HepG2 (cell line): Measurements from ENCODE around the gene DQX1. TPM values are rescaled to one million over a fixed set of nuclear protein-coding genes. Genes with fewer than 3 reads are reported as not detected.
A peak's percentile ranks its signal among the peaks of the same experiment; 100 is the strongest.

Experiments used
- EP300 ChIP-seq, 3 experiments: sonication (generic) in 1 of 3; formaldehyde crosslinking in 1 of 3; IDR thresholded peaks; 2 replicates each; pipeline versions ENCODE4 v1.5.1 to v1.6.1; 2011 to 2020; ENCODE audit warnings: low read depth in 2 of 3, low read length in 2 of 3, borderline replicate concordance in 1 of 3, improper control_type of control experiment in 1 of 3, mild to moderate bottlenecking in 1 of 3, missing genetic modification reagents in 1 of 3, moderate library complexity in 1 of 3
- ERF ChIP-seq: IDR thresholded peaks from 2 replicates; pipeline ENCODE4 v1.6.1; 2018; ENCODE audit warnings: missing biosample characterization, missing genetic modification reagents
- MEIS1 ChIP-seq: sonication (generic); formaldehyde crosslinking; IDR thresholded peaks from 2 replicates; pipeline ENCODE4 v1.9.0; 2021; ENCODE audit warnings: mild to moderate bottlenecking, missing genetic modification reagents, moderate library complexity, borderline replicate concordance
- POGZ ChIP-seq: sonication (generic); formaldehyde crosslinking; IDR thresholded peaks from 2 replicates; pipeline ENCODE4 v1.4.0; 2020; ENCODE audit warnings: mild to moderate bottlenecking, missing genetic modification reagents
- POLR2AphosphoS5 ChIP-seq: IDR thresholded peaks from 2 replicates; pipeline ENCODE4 v1.6.1; 2012; ENCODE audit warnings: low read depth, low read length
- RARA ChIP-seq: IDR thresholded peaks from 2 replicates; pipeline ENCODE4 v1.6.1; 2016; ENCODE audit warnings: missing genetic modification reagents, missing compliant biosample characterization
- RERE ChIP-seq: IDR thresholded peaks from 2 replicates; pipeline ENCODE4 v1.6.1; 2016; ENCODE audit warnings: low read depth, missing genetic modification reagents, missing compliant biosample characterization
- RNF219 ChIP-seq: sonication (generic); formaldehyde crosslinking; IDR thresholded peaks from 2 replicates; pipeline ENCODE4 v1.5.0; 2020; ENCODE audit warnings: mild to moderate bottlenecking, missing genetic modification reagents
- RXRB ChIP-seq: IDR thresholded peaks from 2 replicates; pipeline ENCODE4 v1.6.1; 2016; ENCODE audit warnings: borderline replicate concordance, missing genetic modification reagents, missing compliant biosample characterization
- SIX1 ChIP-seq: sonication (generic); formaldehyde crosslinking; IDR thresholded peaks from 2 replicates; pipeline ENCODE4 v1.4.0; 2020; ENCODE audit warnings: missing genetic modification reagents, borderline replicate concordance
- SOX13 ChIP-seq, 3 experiments: fragments of 450-650 bp in 1 of 3; sonication (generic) in 1 of 3; formaldehyde crosslinking in 1 of 3; IDR thresholded peaks in 2 of 3; conservative IDR thresholded peaks in 1 of 3; 2 replicates each; pipeline versions ENCODE4 v1.5.0 to v1.6.1; 2016 to 2020; ENCODE audit warnings: antibody characterized with exemption in 1 of 3, mild to moderate bottlenecking in 1 of 3, missing compliant biosample characterization in 1 of 3, missing genetic modification reagents in 1 of 3, moderate library complexity in 1 of 3
- ZFP41 ChIP-seq: sonication (generic); formaldehyde crosslinking; IDR thresholded peaks from 2 replicates; pipeline ENCODE4 v1.4.0; 2020; ENCODE audit warnings: mild to moderate bottlenecking, missing genetic modification reagents, borderline replicate concordance
- ZNF160 ChIP-seq: sonication (generic); formaldehyde crosslinking; IDR thresholded peaks from 2 replicates; pipeline ENCODE4 v1.8.0; 2022; ENCODE audit warnings: mild to moderate bottlenecking, inconsistent platforms, missing genetic modification reagents
- ZNF703 ChIP-seq: sonication (generic); formaldehyde crosslinking; IDR thresholded peaks from 2 replicates; pipeline ENCODE4 v1.5.1; 2020; ENCODE audit warnings: missing genetic modification reagents, mild to moderate bottlenecking, moderate library complexity, borderline replicate concordance
- ZSCAN31 ChIP-seq: sonication (generic); formaldehyde crosslinking; IDR thresholded peaks from 2 replicates; pipeline ENCODE4 v1.5.0; 2020; ENCODE audit warnings: low read depth, mild to moderate bottlenecking, missing genetic modification reagents
- polyA plus RNA-seq, 8 experiments: library from polyadenylated mRNA; depleted of rRNA in 3 of 8; stranded (reverse) in 7 of 8; unstranded in 1 of 8; fragments of >200 nt; fragmentation: Illumina TruSeq in 4 of 8; extraction: Trizol in 4 of 8; gene quantifications; 2 replicates each; pipeline versions ENCODE4 v1.2.1 to v1.2.3, GENCODE V29; 2011 to 2016; ENCODE audit warnings: low read depth in 4 of 8, missing spikeins in 1 of 8, mixed read lengths in 1 of 8; ENCODE audit not compliant: insufficient read depth in 1 of 8
- total RNA-seq, 5 experiments: library from RNA; depleted of rRNA; stranded (reverse); fragments of >200 nt; fragmentation: Illumina TruSeq; extraction: Trizol; gene quantifications; 2 replicates each; pipeline ENCODE4 v1.2.3, GENCODE V29; 2016; ENCODE audit warnings: low read depth in 1 of 5
- TF ChIP-seq, protein P1 (sequence below): sonication (generic); formaldehyde crosslinking; IDR thresholded peaks from 2 replicates; pipeline ENCODE4 v1.9.0; 2021; ENCODE audit warnings: missing genetic modification reagents, mild to moderate bottlenecking, borderline replicate concordance

DQX1 gene
- total and polyA plus RNA-seq, 2 of the 13 experiments (the other 11 are each of a cell fraction or from before 2014, with no cell fraction given) = 27.6 to 89.8 TPM

GRCh38 chr2:74486141-74486540 lies 39.9 kb downstream of the DQX1 start (continued):
- TF ChIP-seq POLR2AphosphoS5 = no peak
- TF ChIP-seq SIX1 (CRISPR knock-in tag) = 0 out of 2 replicates have a peak, but pooled peaks have one; percentile 19
- no peak for TF ChIP-seq SOX13 (IDR thresholded peaks at IDR 0.05)
- peak in 1 of 2 experiments; percentile 71; a peak in 2 of 4 replicates for TF ChIP-seq SOX13 (CRISPR knock-in tag; conservative IDR thresholded peaks at IDR 0.05 in 1 of 2, IDR thresholded peaks at IDR 0.05 in 1 of 2)
- TF ChIP-seq EP300 (IDR thresholded peaks at IDR 0.05; ENCODE audit: low read depth in 2 of 2, low read length in 2 of 2) = peak in 1 of 2 experiments; percentile 73; a peak in 1 of 4 replicates
- TF ChIP-seq EP300 (CRISPR knock-in tag; IDR thresholded peaks at IDR 0.05; ENCODE audit: borderline replicate concordance) = peak; percentile 41; the same call in 1 of the 2 replicates
- no peak for TF ChIP-seq ZNF703
- TF ChIP-seq, protein P1, sequence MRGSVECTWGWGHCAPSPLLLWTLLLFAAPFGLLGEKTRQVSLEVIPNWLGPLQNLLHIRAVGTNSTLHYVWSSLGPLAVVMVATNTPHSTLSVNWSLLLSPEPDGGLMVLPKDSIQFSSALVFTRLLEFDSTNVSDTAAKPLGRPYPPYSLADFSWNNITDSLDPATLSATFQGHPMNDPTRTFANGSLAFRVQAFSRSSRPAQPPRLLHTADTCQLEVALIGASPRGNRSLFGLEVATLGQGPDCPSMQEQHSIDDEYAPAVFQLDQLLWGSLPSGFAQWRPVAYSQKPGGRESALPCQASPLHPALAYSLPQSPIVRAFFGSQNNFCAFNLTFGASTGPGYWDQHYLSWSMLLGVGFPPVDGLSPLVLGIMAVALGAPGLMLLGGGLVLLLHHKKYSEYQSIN (CRISPR knock-in tag) = no peak
- 0 out of 2 replicates have a peak, but pooled peaks have one; percentile 20 for TF ChIP-seq RXRB
- no peak for TF ChIP-seq POGZ (CRISPR knock-in tag)
- TF ChIP-seq MEIS1 (CRISPR knock-in tag) = 0 out of 2 replicates have a peak, but pooled peaks have one; percentile 35
- no peak for TF ChIP-seq RNF219 (CRISPR knock-in tag)
- TF ChIP-seq ZFP41 (CRISPR knock-in tag) = no peak
- no peak for TF ChIP-seq ERF (CRISPR knock-in tag)
- no peak for TF ChIP-seq ZSCAN31 (CRISPR knock-in tag)
- no peak for TF ChIP-seq ZNF160 (CRISPR knock-in tag)
- TF ChIP-seq RERE (CRISPR knock-in tag) = peak; percentile 55; the same call in 1 of the 2 replicates
- TF ChIP-seq RARA (CRISPR knock-in tag) = no peak
